ENCODE data around the gene C17orf113. TPM values are rescaled to one million over a fixed set of nuclear protein-coding genes. Genes with fewer than 3 reads are reported as not detected.

C17orf113 gene
- total RNA-seq, 2 experiments from 2014 or later = 0.15 to 0.26 TPM

DNA sequence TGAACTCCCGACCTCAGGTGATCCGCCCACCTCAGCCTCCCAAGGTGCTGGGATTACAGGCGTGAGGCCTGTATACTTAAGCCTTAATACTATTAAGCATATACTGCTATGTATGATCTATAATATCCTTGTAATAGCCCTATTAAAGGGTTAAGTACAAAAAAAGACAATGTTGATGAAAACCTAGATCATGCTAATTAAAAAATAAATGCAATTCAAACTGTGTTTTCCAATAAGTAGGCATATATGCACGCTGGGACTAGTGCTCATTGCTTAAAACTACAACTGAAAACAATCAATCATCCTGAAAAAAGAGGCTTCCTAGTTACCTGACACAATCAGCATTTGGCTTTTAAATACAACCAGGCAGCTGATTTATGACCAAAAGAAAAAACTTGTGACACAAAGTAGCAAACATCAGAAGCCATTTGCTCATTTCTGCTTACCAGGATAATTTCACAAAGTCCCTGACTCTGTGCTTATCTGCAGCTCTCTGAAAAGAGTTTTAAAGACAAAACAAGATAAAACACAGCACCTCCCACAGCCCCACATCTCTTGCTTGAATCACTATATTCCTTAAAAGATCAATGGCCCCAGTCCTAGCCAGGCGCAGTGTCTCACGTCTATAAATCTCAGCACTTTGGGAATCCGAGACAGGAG lies 36.8 kb upstream of the C17orf113 start:
- H3K27me3 Mint-ChIP-seq = peaks cover 7% of the 10 kb centered on the region
- no peak overlapping the region for H3K4me3 Mint-ChIP-seq
- no peaks in the 10 kb centered on the region for H3K36me3 Mint-ChIP-seq
- DNase-seq = no peak
- H3K4me1 Mint-ChIP-seq (ENCODE audit: low read depth) = no peaks in the 10 kb centered on the region
- intact Hi-C loops (cut with micrococcal nuclease) = no loop called here
- H3K27ac Mint-ChIP-seq = no peak overlapping the region
- H3K9me3 Mint-ChIP-seq = no peaks in the 10 kb centered on the region
- ChIA-PET POLR2A (no interaction called here), CTCF (interaction anchor here (0.8 to 1.9 kb wide), 3 partner anchors 14 to 299 kb away, joined by 3 to 7 read pairs (median 3); partner anchors contain the start of gene NKIRAS2)

DNA sequence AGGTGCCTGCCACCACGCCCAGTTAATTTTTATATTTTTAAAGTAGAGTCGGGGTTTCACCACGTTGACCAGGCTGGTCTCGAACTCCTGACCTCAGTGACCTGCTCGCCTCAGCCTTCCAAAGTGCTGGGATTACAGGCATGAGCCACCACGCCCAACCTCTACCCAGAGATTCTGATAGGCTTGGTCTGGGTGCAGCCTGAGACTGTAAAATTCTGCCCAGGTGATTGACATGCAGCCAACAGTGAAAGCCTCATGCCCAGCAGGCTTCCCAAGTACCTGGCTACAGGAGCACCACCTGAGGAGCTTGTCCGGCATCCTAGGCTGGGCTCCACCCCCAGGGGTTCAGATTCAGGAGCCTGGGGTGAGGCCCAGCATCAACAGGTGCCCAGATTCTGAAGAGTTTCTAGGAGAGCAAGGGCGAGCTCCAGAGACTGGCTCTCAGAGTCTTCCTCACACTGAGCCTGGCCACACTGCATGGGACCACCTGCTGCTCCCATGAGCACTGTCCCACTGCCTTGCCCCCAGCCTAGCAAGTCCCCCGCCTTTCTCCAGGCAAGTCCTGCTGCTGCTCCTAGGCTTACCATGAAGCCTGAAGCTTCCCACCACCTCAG lies 31.2 kb upstream of the C17orf113 start:
- POLR2A ChIA-PET = no interaction called here
- H3K36me3 Mint-ChIP-seq = no peaks in the 10 kb centered on the region

DNA sequence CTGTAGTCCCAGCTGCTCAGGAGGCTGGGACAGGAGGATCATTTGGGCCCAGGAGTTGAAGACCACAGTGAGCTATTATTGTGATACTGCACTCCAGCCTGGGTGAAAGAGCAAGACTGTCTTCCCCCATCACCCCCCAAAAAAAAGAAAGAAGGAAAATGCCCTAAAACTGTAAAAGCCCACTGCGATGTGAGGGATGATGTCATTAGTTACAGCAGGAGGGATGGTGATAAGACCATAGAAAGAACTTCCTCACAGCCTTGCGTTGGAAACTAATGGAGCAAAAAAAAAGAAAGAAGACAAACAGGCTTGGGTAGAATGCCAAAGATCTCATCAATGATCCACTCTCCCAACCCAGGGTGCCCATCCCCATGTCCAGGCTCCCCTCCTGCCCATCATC lies 29.1 kb upstream of the C17orf113 start:
- intact Hi-C loops (cut with micrococcal nuclease) = no loop called here
- POLR2A ChIA-PET = no interaction called here
- no peaks in the 10 kb centered on the region for H3K4me1 Mint-ChIP-seq (ENCODE audit: low read depth)
- no peaks in the 10 kb centered on the region for H3K27me3 Mint-ChIP-seq
- no peak overlapping the region for H3K4me3 Mint-ChIP-seq
- H3K36me3 Mint-ChIP-seq = no peaks in the 10 kb centered on the region
- H3K9me3 Mint-ChIP-seq = no peaks in the 10 kb centered on the region
- CTCF ChIA-PET = no interaction called here
- no peak for DNase-seq
- H3K27ac Mint-ChIP-seq = no peak overlapping the region

More for the DNA sequence above, 31.2 kb upstream of the C17orf113 start:
- no peaks in the 10 kb centered on the region for H3K4me1 Mint-ChIP-seq (ENCODE audit: low read depth)
- CTCF ChIA-PET = no interaction called here
- intact Hi-C loops (cut with micrococcal nuclease) = no loop called here
- DNase-seq = no peak
- H3K27me3 Mint-ChIP-seq = no peaks in the 10 kb centered on the region
- H3K4me3 Mint-ChIP-seq = no peak overlapping the region
- H3K9me3 Mint-ChIP-seq = no peaks in the 10 kb centered on the region
- H3K27ac Mint-ChIP-seq = no peak overlapping the region

DNA sequence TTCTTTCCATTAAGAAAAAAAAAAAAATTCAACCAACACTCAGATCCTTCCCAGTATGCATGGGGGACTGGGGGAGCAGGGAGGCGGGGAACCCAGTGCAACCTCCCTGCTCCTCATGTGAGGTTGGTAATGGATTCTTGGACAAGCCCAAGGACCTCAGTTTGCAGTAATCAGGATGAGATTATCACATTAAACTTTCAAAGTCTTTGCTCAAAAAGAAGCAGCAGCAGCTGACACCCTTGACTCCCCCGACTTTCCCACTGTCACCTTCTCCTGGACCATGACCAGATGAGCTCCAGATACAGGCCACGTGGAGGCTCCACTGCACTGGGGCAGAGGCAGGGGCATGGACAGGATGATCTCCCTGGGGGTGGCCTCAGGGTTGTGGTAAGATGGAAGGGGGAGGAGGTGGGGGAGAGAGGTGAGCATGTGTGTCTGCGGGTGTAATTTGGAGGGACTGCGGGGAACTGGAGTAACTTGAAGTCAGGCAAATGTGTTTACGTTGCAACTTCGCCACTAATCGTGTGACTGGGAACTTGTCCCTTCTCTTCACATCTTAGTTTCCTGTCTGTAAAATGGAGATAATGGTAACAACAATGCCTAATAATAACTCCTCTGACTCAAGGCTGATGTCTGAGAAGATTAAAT lies 28.1 kb upstream of the C17orf113 start:
- Mint-ChIP-seq H3K9me3 (no peaks in the 10 kb centered on the region), H3K4me1 (ENCODE audit: low read depth) (no peaks in the 10 kb centered on the region), H3K27ac (no peak overlapping the region), H3K36me3 (no peaks in the 10 kb centered on the region), H3K4me3 (no peak overlapping the region), H3K27me3 (peaks cover 4% of the 10 kb centered on the region)
- CTCF ChIA-PET = interaction anchor here (0.6 kb wide), 1 partner anchor 406 kb away, joined by 3 read pairs; no protein-coding TSS in a partner anchor
- intact Hi-C loops (cut with micrococcal nuclease) = no loop called here
- DNase-seq = no peak
- POLR2A ChIA-PET = no interaction called here

DNA sequence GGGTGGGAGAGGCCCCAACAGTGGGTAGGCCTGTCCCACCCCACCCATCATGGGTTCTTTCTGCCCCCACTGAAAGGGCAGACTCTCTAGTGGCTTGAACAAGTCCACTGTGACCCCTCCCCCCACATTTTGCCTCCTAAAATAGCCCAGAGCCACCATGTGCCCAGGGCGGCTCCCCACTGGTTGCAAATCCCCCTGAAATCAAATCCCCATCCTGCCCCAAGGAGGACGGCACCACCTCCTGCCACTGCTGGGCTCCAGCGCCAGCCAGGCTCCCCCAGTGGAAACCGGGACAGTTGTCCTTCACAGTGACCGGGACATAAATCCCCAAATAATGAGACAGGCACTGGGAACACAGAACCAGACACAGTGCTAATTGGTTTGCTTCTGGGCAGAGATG lies 27.4 kb upstream of the C17orf113 start:
- H3K27me3 Mint-ChIP-seq = peaks cover 10% of the 10 kb centered on the region
- H3K4me3 Mint-ChIP-seq = no peak overlapping the region
- H3K36me3 Mint-ChIP-seq = no peaks in the 10 kb centered on the region
- H3K9me3 Mint-ChIP-seq = no peaks in the 10 kb centered on the region
- DNase-seq = no peak
- CTCF ChIA-PET = interaction anchor here (1.0 to 1.8 kb wide), 2 partner anchors 10 to 12 kb away, joined by 3 to 7 read pairs; no protein-coding TSS in a partner anchor
- no peak overlapping the region for H3K27ac Mint-ChIP-seq
- POLR2A ChIA-PET = no interaction called here
- intact Hi-C loops (cut with micrococcal nuclease) = no loop called here
- H3K4me1 Mint-ChIP-seq (ENCODE audit: low read depth) = no peaks in the 10 kb centered on the region

DNA sequence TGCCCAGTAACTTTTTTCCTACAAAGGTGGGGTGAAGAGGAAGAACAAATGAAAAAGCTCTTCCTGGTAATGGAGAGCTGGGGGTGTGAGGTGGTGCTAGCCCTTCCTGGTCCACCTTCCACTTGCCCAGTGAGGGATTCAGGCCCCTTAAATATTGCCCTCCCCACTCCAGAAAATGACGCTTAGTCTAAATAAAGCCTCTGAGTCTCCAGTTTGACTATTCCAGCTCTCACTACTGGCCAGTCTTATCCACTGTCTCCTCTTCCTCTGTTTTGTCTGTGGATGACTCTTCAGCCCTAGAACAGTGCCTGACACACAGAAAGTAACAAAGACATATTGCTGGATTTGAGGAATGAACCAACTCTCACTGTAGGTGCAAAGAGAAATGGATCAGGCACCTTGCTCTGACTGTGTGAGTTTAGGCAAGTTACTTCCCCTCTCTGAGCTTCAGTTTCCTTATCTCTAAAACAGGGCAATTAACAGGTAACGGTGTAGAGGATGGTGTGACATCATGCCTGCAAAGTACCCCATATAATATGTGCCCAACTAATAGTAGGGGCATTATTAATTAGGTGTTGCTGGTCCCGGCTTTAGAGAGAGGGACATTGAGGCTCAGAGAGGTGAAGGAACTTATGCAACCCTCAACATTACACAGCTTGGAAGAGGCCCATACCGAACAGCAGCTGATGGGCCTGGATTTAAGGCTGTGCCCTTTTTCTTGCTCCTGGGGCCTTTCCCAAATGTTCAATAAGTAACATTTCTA lies 26.6 kb upstream of the C17orf113 start:
- H3K27me3 Mint-ChIP-seq = peaks cover 12% of the 10 kb centered on the region
- no peak overlapping the region for H3K27ac Mint-ChIP-seq
- H3K4me1 Mint-ChIP-seq (ENCODE audit: low read depth) = no peaks in the 10 kb centered on the region
- no peaks in the 10 kb centered on the region for H3K36me3 Mint-ChIP-seq
- H3K9me3 Mint-ChIP-seq = no peaks in the 10 kb centered on the region
- no peak for DNase-seq
- POLR2A ChIA-PET = no interaction called here
- intact Hi-C loops (cut with micrococcal nuclease) = no loop called here
- CTCF ChIA-PET = interaction anchor here (0.6 to 1.8 kb wide), 3 partner anchors 9 to 12 kb away, joined by 3 to 7 read pairs (median 3); no protein-coding TSS in a partner anchor
- H3K4me3 Mint-ChIP-seq = no peak overlapping the region

DNA sequence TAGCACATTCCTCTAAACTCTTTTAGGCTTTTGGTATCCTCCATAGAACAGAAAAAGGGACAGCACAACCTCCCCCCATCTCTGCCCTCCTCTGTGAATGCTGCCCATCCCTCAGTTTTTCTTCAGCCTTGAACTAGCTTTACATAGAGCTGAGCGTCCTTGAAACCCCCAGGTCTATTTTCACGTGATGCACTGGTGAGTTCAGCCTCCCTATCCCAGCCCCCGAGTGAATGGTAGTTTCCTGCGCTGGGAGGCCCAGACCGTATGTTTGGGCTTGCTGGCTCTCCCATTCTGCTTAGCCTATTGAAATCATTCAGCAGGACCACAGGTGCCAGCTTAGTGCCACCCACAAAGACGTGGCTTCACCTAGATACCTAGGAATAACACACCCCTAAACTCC lies 25.4 kb upstream of the C17orf113 start:
- no peak for DNase-seq
- no peak overlapping the region for H3K27ac Mint-ChIP-seq

DNA sequence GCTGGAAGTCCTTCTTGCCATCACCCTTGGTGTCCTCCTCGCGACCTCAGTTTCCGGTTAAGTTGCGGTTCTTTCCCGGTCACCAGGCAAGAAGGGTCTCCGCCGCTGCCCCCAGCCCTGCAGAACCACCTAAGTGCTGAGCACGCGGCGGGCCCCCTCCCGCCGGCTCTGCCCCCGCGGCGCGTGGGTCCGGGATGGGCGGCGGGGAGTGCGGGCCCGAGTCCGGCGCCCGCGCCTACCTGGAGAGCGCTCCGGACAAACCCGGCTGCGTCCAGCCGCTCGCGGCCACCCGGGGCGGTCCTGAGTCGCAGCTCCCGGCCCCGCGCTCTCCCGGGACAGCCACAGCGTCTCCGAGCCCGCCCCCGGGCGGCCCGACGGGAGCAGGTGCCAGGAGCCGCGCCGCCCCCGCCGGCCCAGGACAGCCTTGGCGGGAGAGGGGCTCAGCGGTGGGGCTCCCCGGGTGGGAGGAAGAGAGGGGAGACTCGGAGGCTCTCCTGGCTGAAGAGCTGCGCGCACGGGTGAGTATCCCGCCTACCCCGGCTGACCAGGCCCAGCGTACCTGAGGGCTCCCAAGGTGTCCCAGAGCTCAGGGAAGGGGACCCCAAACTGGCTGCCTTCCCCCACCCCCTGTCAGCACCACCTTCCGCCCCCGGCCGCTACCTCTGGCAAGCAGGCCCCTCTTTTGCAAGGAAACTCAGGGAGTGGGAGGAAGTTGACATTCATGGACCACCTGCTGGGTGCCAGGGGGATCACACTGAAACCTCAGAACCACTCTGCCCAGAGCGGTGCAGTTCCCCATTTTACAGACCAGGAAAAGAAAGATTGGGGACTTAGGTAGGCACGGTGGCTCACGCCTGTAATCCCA lies 22.2 kb upstream of the C17orf113 start:
- Mint-ChIP-seq H3K9me3 (no peaks in the 10 kb centered on the region), H3K4me3 (no peak overlapping the region), H3K27ac (no peak overlapping the region), H3K27me3 (peaks cover 21% of the 10 kb centered on the region), H3K36me3 (no peaks in the 10 kb centered on the region), H3K4me1 (ENCODE audit: low read depth) (no peaks in the 10 kb centered on the region)
- intact Hi-C loops (cut with micrococcal nuclease) = no loop called here
- ChIA-PET CTCF (interaction anchor here (0.6 to 1.3 kb wide), 4 partner anchors 31 to 1028 kb away, joined by 3 read pairs; no protein-coding TSS in a partner anchor), POLR2A (no interaction called here)
- DNase-seq = no peak

More for the DNA sequence above, 25.4 kb upstream of the C17orf113 start:
- POLR2A ChIA-PET = no interaction called here
- CTCF ChIA-PET = no interaction called here
- no peaks in the 10 kb centered on the region for H3K4me1 Mint-ChIP-seq (ENCODE audit: low read depth)
- intact Hi-C loops (cut with micrococcal nuclease) = no loop called here
- H3K36me3 Mint-ChIP-seq = no peaks in the 10 kb centered on the region
- H3K9me3 Mint-ChIP-seq = no peaks in the 10 kb centered on the region
- peaks cover 21% of the 10 kb centered on the region for H3K27me3 Mint-ChIP-seq
- no peak overlapping the region for H3K4me3 Mint-ChIP-seq

DNA sequence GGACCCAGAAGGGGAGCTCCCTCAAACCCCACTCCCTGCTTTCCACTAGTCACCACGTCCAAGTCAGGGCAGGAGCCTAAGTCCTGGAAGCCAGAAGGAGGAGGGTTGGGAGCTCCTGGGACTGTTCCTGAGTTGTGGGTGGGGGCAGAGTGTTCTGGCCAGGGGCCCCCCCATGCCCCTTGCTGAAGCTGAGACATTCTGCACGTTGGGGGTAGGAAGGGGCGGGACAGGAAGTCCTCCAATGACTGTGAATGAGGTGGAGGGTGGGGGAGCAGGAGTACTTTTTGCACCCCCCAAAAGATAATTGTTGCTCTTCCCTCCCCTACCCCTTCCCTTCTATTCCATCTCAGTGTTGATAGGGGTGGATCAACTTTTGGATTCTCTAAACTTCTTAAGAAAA lies 21.4 kb upstream of the C17orf113 start:
- CTCF ChIA-PET = interaction anchor here (0.6 to 1.3 kb wide), 6 partner anchors 23 to 1029 kb away, joined by 3 to 4 read pairs (median 3); no protein-coding TSS in a partner anchor
- DNase-seq = no peak
- Mint-ChIP-seq H3K4me3 (no peak overlapping the region), H3K27me3 (peaks cover 21% of the 10 kb centered on the region), H3K4me1 (ENCODE audit: low read depth) (no peaks in the 10 kb centered on the region), H3K27ac (no peak overlapping the region), H3K9me3 (no peaks in the 10 kb centered on the region), H3K36me3 (no peaks in the 10 kb centered on the region)
- intact Hi-C loops (cut with micrococcal nuclease) = no loop called here
- POLR2A ChIA-PET = no interaction called here

DNA sequence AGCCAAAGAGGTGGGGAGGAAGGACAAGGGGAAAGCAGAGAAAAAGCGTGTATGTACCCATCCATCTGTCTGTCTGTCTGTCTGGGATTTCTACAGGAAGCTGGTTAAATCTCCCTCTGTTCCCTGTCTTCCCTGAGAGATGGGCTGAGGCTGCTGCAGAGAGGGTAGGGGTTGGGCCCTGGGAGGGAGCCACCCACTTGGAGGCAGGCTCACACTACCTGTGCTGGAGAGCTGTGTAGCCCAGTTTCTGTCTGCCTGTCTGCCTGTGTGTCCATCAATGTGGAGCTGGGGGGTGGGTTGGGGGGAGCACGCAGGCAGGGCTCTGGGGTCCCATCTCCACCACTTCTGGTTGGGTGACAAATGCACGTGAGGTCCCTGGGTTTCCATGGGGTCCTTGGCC lies 18.6 kb upstream of the C17orf113 start:
- ChIA-PET POLR2A (interaction anchor here (1.2 kb wide), 1 partner anchor 43 kb away, joined by 4 read pairs; the partner anchor contains the start of gene DHX58), CTCF (interaction anchor here (0.5 to 6.8 kb wide), 7 partner anchors 28 to 111 kb away, joined by 3 to 70 read pairs (median 13); partner anchors contain the start of genes DHX58 and KAT2A)
- peaks cover 2% of the 10 kb centered on the region for H3K4me1 Mint-ChIP-seq (ENCODE audit: low read depth)
- no peaks in the 10 kb centered on the region for H3K36me3 Mint-ChIP-seq
- no peak overlapping the region for H3K27ac Mint-ChIP-seq
- peaks cover 21% of the 10 kb centered on the region for H3K27me3 Mint-ChIP-seq
- no peaks in the 10 kb centered on the region for H3K9me3 Mint-ChIP-seq
- H3K4me3 Mint-ChIP-seq = no peak overlapping the region
- intact Hi-C loops (cut with micrococcal nuclease) = loop anchor here (5.0 kb wide), 1 partner anchor 42 kb away; no protein-coding TSS in a partner anchor
- DNase-seq = no peak

Data from activated CD4-positive, alpha-beta memory T cell treated with anti-CD3 and anti-CD28 coated beads for 36 hours (primary cell).